ENCODE data around the gene ACVRL1.

Gene ACVRL1

GRCh38 chr12:51970904-51971646, 63.8 kb downstream of the ACVRL1 start:
- no peak for DNase-seq (ENCODE audit: low read depth)

- no peak for DNase-seq (ENCODE audit: low read depth)
Measured at GRCh38 chr12:51971679-51972421, 64.5 kb downstream of the ACVRL1 start.

DNA sequence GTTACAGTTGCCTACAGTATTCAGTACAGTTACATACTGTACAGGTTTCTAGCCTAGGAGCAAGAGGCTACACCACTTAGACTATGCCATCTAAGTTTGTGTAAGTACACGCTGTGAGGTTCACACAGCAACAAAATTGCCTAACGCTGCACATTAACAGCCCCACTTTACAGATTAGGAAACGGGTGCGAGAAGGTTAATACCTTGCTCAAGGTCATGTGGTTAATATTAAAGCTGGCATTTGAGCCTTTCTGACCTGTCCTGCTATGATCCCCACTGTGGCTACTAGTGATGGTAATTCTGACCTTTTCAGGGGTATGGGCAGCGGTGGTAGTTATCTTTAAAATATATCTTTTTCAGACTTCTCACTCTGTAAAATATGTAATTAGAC, 65.1 kb downstream of the ACVRL1 start:
- no peak for DNase-seq (ENCODE audit: low read depth)

GRCh38 chr12:51972849-51973273, 65.6 kb downstream of the ACVRL1 start:
- DNase-seq (ENCODE audit: low read depth): no peak

All from stimulated activated CD4-positive, alpha-beta T cell treated with anti-CD3 and anti-CD28 coated beads, Interleukin-2, amount 100 ng/mL, for 4 hours (primary cell).